VCaP (cell line): ENCODE results near the gene EPHB4.
"Not testable (repeated sequence)": the region's sequence is repeated elsewhere in the genome, so short reads cannot be mapped to it uniquely, and the experiment has no call there.

Experiments used
- H3K27ac ChIP-seq: fragments of 450-650 bp; 2 replicates; pipeline ENCODE4 v1.5.1; 2017
- TF ChIP-seq, protein P1 (sequence below): fragments of 450-650 bp; conservative IDR thresholded peaks from 2 replicates; pipeline ENCODE4 v1.5.1; 2017; ENCODE audit warnings: mild to moderate bottlenecking, moderate library complexity

The EPHB4 gene

DNA sequence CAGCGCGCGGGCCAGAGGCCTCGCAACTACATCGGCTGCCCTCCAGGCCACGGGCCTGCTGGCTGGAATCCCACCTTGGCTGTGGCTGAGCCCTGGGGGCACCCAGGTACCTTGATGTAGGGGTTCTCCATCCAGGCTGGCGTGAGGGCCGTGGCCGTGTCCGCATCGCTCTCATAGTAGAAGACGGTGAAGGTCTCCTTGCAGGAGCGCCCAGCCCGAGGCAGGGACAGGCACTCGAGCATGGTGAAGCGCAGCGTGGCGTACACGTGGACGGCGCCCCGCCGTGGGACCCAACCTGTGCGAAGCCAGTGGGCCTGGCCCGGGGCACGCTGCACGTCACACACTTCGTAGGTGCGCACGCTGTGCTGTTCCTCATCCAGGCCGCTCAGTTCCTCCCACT, 3.8 kb downstream of the EPHB4 start:
- TF ChIP-seq, protein P1, sequence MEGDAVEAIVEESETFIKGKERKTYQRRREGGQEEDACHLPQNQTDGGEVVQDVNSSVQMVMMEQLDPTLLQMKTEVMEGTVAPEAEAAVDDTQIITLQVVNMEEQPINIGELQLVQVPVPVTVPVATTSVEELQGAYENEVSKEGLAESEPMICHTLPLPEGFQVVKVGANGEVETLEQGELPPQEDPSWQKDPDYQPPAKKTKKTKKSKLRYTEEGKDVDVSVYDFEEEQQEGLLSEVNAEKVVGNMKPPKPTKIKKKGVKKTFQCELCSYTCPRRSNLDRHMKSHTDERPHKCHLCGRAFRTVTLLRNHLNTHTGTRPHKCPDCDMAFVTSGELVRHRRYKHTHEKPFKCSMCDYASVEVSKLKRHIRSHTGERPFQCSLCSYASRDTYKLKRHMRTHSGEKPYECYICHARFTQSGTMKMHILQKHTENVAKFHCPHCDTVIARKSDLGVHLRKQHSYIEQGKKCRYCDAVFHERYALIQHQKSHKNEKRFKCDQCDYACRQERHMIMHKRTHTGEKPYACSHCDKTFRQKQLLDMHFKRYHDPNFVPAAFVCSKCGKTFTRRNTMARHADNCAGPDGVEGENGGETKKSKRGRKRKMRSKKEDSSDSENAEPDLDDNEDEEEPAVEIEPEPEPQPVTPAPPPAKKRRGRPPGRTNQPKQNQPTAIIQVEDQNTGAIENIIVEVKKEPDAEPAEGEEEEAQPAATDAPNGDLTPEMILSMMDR: no peak
- H3K27ac ChIP-seq: no peak overlapping the region

DNA sequence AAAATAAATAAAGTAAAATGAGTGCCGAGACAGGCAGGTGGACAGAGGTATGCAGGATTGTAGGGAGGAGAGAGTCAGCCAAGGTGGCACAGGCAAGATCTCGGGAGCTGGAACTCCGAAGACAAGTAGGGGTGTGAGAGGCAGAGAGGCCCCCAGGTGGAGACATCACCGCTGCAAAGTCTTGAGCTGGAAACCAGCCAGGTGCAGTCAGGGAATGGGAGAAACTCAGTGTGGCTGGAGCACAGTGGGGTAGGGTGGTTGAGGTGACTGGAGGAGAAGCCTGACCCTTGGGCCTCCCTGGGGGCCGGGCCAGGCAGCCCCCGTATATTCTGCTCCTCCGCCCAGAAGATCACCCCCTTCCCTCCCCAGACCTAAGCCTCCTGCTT, 4.2 kb downstream of the EPHB4 start:
- H3K27ac ChIP-seq: no peak overlapping the region

DNA sequence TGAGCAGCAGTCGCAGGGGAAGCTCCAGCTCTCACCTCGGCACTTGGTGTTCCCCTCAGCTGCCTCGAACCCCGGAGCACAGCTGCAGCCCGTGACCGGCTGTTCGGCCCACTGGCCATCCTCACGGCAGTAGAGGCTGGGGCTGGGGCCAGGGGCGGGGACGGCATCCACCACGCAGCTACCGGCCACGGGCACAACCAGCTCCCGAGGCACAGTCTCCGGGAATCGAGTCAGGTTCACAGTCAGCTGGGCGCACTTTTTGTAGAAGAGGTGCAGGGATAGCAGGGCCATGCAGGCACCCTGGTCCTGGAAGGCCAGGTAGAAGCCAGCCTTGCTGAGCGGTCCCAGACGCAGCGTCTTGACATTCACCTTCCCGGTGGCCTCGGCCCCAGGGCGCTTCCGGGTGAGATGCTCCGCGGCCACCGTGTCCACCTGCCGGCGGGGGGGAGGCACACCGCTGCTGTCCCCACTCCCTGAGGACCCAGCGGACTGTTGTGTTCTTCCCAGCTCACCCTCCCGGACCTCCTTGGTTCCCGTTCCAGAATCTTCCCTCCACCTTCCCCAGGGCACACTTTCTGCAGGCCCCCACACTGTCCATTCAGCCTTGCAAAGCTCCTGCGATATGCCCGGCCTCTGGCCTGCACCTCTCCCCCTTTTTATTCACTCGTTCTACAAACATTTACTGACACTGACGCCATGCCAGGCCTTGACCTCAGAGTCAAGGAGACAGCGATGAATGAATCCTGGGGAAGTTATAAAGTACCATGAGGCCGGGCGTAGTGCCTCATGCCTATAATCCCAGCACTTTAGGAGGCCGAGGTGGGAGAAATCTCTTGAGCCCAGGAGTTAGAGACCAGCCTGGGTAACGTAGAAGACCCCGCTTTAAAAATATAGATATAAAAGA, 4.8 kb downstream of the EPHB4 start:
- TF ChIP-seq, protein P1: no peak
- no peak overlapping the region for H3K27ac ChIP-seq

More for the DNA sequence above, 4.2 kb downstream of the EPHB4 start:
- TF ChIP-seq, protein P1: no peak

DNA sequence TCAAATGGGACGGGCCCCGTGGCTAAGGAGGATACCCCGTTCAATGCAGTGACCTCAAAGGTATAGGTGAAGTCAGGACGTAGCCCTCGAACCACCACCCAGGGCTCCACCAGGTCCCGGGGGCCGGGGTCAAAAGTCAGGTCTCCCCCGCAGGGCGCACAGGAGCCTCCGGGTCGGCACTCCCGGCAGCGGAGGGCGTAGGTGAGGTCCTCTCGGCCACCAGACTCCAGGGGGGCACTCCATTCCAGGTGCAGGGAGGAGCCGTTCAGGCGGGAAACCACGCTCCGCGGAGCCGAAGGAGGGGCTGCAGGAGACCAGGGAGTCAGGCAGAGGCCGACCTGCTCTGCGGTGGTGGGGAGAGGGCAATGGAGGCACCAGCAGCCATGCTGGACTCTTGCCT, 7.7 kb downstream of the EPHB4 start:
- TF ChIP-seq, protein P1: no peak
- no peak overlapping the region for H3K27ac ChIP-seq

DNA sequence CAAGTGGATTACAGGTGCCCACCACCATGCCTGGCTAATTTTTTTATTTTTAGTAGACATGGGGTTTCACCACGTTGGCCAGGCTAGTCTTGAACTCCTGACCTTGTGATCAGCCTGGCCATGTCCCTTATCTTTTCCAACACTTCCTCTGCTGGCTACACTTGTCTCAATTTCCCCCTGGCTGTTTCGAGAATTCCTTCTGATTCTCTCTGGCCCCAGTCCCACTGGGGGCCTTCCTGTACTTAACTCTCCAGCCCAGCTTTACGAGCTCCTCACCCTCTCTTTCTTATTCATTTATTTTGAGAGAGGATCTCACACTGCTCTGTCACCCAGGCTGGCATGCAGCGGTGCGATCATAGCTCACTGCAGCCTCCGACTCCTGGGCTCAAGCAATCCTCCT, 8.5 kb downstream of the EPHB4 start:
- no peak overlapping the region for H3K27ac ChIP-seq
- TF ChIP-seq, protein P1: no peak

DNA sequence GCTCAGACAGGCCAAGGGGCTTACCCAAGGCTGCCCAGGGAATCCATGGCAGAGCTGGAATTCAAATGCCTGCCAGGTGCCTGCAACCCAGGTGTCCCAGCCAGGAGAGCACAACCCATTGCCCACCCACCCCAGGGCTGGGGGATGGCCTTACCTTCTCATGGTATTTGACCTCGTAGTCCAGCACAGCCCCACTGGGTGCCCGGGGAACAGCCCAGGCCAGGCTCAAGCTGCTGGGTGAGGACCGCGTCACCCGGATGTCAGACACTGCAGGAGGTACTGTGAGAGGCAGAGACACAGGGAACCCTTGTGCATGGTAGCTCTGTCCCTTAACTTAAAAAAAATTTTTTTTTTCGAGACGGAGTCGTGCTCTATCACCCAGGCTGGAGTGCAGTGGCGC, 9.0 kb downstream of the EPHB4 start:
- TF ChIP-seq, protein P1: no peak
- no peak overlapping the region for H3K27ac ChIP-seq

DNA sequence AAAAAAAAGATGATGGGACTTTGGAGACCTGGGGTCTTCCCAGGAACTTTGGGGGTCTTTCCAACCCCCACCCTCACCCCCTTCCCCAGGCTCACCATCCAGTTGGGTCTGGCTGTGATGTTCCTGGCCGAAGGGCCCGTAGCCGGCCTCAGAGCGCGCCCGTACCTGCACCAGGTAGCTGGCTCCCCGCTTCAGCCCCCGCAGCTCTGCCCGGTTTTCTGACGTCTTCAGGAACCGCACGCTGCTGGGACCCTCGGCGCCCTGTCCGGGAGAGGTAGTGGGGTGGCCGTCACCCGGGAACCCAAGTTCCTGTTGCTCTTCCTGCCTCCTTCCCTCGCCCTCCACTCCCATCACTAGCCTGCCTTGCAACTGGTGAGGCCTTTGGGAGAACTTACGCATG, 10.2 kb downstream of the EPHB4 start:
- TF ChIP-seq, protein P1: no peak
- no peak overlapping the region for H3K27ac ChIP-seq

DNA sequence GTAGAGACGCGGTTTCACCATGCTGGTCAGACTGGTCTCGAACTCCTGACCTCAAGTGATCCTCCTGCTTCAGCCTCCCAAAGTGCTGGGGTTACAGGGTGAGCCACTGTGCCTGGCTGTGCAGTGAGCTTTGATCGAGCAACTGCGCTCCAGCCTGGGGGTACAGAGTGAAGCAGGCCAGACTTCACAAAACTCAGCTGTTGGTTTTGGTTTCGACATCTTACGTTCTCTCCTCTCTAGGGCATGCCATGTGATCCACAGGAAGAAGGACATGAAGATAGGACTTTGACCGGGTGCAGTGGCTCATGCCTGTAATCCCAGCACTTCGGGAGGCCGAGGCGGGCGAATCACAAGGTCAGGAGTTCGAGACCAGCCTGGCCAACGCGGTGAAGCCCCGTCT, 10.8 kb downstream of the EPHB4 start:
- not testable (repeated sequence) for H3K27ac ChIP-seq
